Right cardiac atrium (tissue), 5 donors: ENCODE measurements around the gene MB21D2. TPM values are rescaled to one million over a fixed set of nuclear protein-coding genes. Genes with fewer than 3 reads are reported as not detected.

ENCODE experiments used
- ATAC-seq, 2 donors: fragments of 200-7000 bp; cut with Tn5 transposase; one replicate each; pipeline versions ENCODE4 v1.8.0 to v1.9.1; 2020; ENCODE audit warnings: moderate library complexity in 2 of 2, mild to moderate bottlenecking in 1 of 2
- DNase-seq, 3 donors: peaks; one replicate each; pipeline ENCODE4 v3.0.0-alpha.2; 2020
- H3K27ac ChIP-seq: one replicate; pipeline ENCODE4 v1.5.1; 2013; ENCODE audit warnings: mild to moderate bottlenecking, low read length, control low read depth, moderate library complexity
- H3K27me3 ChIP-seq: one replicate; pipeline ENCODE4 v1.6.1; 2013; ENCODE audit not compliant: control insufficient read depth, insufficient read depth
- H3K4me1 ChIP-seq: one replicate; pipeline ENCODE4 v1.6.1; 2013; ENCODE audit warnings: low read length; ENCODE audit not compliant: control insufficient read depth, insufficient read depth
- H3K4me3 ChIP-seq: one replicate; pipeline ENCODE4 v1.5.1; 2013; ENCODE audit warnings: low read length, control low read depth
- H3K9me3 ChIP-seq: one replicate; pipeline ENCODE4 v1.6.1; 2013; ENCODE audit warnings: low read length; ENCODE audit not compliant: control insufficient read depth
- WGBS: extraction: QIAGEN DNeasy Blood & Tissue Kit; methylation state at CpG from one replicate; pipeline ENCODE4 v1.1.7; 2013; 5-methylcytosine and 5-hydroxymethylcytosine counted together
- intact Hi-C, 4 donors: fragments of 100-400 bp; cut with DNase I; formaldehyde crosslinking; loops; one replicate each; pipeline versions ENCODE4 v1.11.0 to v1.14.0; 2022 to 2023
- polyA plus RNA-seq: library from polyadenylated mRNA; stranded (reverse); fragments of 200-250 nt; gene quantifications from one replicate; pipeline ENCODE4 v1.2.3, GENCODE V29; 2013
- total RNA-seq, 4 donors: library from RNA; stranded (reverse); fragmentation: NEBNext Ultra II Directional; extraction: Animal tissue kit (Norgen Biotek cat#: 25700); gene quantifications; one replicate each; pipeline ENCODE4 v1.2.1, GENCODE V29; 2021
- donor health status: healthy with polysubstance abuse.
- donor health status: DM: no; HTN: yes; CAD: no.
- donor health status: DM: no; HTN: no; CAD: no.
- donor health status: DM: no; HTN: yes; CAD: no; lungs with severe emphysema.
- donor health status: DM: yes; HTN: yes; CAD: no.

MB21D2 gene
- total and polyA plus RNA-seq, 5 donors: 1.3 to 3.9 (median 3.5) TPM

DNA sequence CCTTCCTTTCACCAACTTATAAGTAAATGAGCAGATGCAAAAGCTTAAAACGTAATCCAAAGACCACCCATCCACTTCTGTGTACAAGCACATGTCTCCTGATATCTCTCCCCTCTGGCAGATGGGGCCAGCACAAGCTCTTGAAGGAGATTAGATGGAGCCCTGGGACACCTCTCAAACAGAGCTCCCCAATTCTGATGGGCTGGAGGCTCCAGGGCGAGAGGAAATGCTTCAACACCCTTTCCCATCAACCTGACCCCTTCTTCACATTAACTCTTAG lies 73.2 kb downstream of the MB21D2 start:
- no peaks in the 10 kb centered on the region for H3K9me3 ChIP-seq
- no peaks in the 10 kb centered on the region for H3K27me3 ChIP-seq
- H3K4me1 ChIP-seq: peaks cover 5% of the 10 kb centered on the region
- no peak overlapping the region for H3K27ac ChIP-seq
- H3K4me3 ChIP-seq: no peak overlapping the region
- 61% methylated on average over 2 of the region's 2 CpGs for WGBS
- ATAC-seq (no peak), DNase-seq (no peak)
- intact Hi-C loops: no loop called here

DNA sequence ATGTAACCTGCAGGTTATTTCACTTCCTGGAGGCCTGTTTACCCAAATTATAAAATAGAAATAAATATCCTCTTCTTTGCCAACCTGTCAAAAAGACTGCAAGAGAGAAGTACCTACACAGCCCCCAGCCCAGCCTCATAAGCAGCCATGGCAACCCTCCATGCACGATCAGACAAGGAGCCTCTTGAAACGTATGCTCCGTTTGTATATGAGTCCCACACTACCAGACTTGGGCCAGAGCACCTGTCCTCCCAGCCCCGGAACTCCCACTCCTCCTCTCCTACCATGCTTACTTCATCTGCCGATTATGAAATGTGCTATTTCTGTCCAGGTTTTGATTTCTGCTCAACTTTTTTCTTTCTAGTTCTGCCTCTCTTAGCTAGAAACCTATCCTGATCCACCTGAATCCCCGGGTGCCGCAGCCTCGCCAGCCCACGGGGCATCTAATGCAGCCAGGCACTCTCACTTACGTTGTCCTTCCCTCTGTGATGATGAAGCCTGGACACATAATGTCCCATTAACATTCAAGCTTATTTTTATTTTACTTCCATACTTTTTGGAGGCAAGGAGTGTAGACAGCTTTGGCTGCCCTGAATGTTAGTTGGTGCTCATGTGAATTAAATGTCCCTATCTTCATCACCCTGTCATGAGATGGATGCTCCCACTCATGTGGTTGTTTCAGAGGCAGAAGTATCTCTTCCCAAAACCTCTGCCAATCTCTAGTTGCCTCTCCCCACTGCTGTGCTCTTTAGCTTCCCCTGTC lies 73.8 kb downstream of the MB21D2 start:
- no peaks in the 10 kb centered on the region for H3K27me3 ChIP-seq
- peaks cover 5% of the 10 kb centered on the region for H3K4me1 ChIP-seq
- H3K27ac ChIP-seq: no peak overlapping the region
- intact Hi-C loops: no loop called here
- DNase-seq: no peak
- 83% methylated on average over 10 of the region's 10 CpGs for WGBS
- no peak overlapping the region for H3K4me3 ChIP-seq
- ATAC-seq: no peak
- no peaks in the 10 kb centered on the region for H3K9me3 ChIP-seq

DNA sequence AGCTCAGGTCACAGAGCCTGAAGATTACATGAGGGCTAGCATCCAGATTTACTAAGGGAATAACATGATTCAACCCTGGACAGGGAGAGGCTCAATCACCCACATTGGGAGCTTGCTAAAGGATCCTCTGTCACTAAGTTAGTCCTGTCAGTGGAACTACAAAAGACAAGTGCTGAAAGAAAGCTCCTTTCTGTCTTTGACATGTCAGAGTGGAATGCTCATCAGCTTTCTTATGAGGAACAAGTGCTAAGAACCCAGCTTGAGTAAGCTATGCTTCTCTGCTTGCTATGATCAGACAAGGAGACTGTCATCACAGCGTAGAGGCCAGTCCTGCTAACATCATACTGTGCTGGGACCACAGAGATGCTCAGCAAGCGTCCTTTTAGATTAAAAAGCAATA lies 74.5 kb downstream of the MB21D2 start:
- DNase-seq: no peak
- ATAC-seq: no peak
- intact Hi-C loops: no loop called here
- H3K4me1 ChIP-seq: peaks cover 5% of the 10 kb centered on the region
- no peaks in the 10 kb centered on the region for H3K9me3 ChIP-seq
- 91% methylated on average over 2 of the region's 2 CpGs for WGBS
- H3K4me3 ChIP-seq: no peak overlapping the region
- H3K27me3 ChIP-seq: no peaks in the 10 kb centered on the region
- no peak overlapping the region for H3K27ac ChIP-seq

DNA sequence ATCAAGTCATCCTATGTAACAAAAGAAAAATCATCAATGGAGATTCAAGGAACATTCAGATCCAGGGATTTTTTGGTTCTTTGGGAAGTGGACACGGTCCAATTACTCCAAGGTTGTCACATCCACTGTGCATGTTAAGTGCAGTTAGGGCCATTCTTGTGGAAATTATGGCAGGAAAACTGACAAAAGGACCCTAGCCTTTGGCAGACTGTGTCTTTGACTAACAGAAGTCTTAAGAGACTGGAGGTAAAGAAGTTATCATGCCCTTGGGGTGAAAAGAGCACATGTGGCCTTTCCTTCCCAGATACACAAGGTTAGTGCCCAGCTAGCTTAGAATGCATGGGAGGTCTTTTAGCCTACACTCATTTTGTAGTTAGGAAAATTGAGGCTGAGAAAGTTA lies 74.9 kb downstream of the MB21D2 start:
- Histone ChIP-seq H3K4me1 (peaks cover 5% of the 10 kb centered on the region), H3K9me3 (no peaks in the 10 kb centered on the region), H3K4me3 (no peak overlapping the region), H3K27me3 (no peaks in the 10 kb centered on the region), H3K27ac (no peak overlapping the region)
- 91% methylated on average over 1 of the region's 1 CpG for WGBS
- no peak for ATAC-seq
- DNase-seq: no peak
- intact Hi-C loops: no loop called here

DNA sequence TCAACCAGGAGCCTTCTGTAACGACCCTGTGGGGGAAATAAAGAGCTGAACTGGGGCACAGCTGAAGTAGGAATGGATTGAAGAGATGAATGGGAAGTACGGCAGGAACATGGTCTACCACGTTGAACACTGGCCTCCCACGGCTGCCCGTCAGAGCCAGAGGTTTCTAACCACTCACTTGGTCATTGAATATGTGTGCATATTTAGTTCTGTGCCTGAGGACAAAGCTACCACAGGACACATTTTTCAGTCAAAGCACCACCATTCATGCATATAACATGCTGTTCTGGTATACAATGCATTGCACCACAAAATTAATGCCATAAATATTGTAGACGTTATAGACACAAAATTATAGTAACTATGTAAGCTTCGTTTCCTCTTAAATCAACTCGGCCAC lies 75.5 kb downstream of the MB21D2 start:
- no peaks in the 10 kb centered on the region for H3K9me3 ChIP-seq
- no peak overlapping the region for H3K27ac ChIP-seq
- no peak overlapping the region for H3K4me3 ChIP-seq
- DNase-seq: no peak
- H3K27me3 ChIP-seq: no peaks in the 10 kb centered on the region
- intact Hi-C loops: no loop called here
- WGBS: 83% methylated on average over 8 of the region's 8 CpGs
- peaks cover 8% of the 10 kb centered on the region for H3K4me1 ChIP-seq
- no peak for ATAC-seq

DNA sequence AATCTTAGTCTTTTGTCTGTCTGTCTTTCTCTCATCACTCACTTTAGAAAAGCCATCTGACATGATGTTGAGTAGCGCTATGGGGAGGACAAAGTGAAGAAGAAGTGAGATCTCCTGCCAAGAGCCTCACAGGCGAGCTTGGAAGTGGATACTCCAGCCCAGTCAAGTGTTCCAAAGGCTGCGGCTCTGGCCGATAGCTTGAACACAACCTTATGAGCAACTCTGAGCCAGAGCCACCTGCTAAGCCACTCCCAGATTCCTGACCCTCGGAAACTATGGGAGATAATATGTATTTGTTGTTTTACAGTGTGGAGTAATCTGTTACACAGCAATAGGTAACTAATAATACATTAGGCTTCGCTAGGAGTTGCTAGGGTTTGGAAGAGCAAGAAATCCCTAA lies 76.2 kb downstream of the MB21D2 start:
- ATAC-seq: no peak
- intact Hi-C loops: no loop called here
- 89% methylated on average over 6 of the region's 6 CpGs for WGBS

DNA sequence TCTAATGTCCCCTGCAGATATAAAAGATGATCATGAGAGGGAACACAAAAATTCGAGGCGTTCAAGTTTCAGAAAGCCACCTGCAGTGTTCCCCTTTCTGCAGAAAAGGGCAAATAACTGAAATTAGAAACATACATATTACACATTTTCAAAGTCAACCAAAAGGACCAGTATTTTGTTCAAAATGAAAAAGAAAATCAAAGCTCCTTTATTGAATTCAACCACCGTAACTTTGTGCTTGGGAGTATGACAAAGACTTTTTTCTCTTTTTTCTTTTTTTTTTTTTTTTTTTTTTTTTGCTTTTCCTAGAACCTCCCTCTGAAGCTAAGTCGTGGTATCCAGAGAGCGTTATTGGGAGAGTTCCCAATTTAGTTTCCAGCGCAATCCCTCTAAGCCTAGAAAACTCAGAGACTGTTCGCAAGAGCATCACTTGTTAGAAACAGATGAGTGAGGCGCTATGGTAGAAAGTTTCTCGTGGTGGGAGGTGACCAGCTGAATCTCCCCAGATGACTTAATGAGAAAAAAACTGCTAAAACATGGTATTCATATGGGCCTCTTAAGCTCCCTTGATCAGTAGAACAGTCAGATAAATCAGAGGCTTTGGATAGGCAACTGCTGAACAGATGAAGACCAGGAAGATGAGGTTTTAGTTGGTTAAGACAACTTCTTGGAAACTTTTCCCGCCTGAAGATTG lies 77.4 kb downstream of the MB21D2 start:
- WGBS: 91% methylated on average over 10 of the region's 10 CpGs
- Histone ChIP-seq H3K4me1 (peaks cover 10% of the 10 kb centered on the region), H3K27me3 (no peaks in the 10 kb centered on the region), H3K27ac (no peak overlapping the region), H3K9me3 (no peaks in the 10 kb centered on the region), H3K4me3 (no peak overlapping the region)
- no peak for ATAC-seq
- no peak for DNase-seq
- intact Hi-C loops: no loop called here

More for the DNA sequence above, 76.2 kb downstream of the MB21D2 start:
- Histone ChIP-seq H3K4me3 (no peak overlapping the region), H3K4me1 (peaks cover 9% of the 10 kb centered on the region), H3K9me3 (no peaks in the 10 kb centered on the region), H3K27me3 (no peaks in the 10 kb centered on the region), H3K27ac (no peak overlapping the region)
- no peak for DNase-seq

DNA sequence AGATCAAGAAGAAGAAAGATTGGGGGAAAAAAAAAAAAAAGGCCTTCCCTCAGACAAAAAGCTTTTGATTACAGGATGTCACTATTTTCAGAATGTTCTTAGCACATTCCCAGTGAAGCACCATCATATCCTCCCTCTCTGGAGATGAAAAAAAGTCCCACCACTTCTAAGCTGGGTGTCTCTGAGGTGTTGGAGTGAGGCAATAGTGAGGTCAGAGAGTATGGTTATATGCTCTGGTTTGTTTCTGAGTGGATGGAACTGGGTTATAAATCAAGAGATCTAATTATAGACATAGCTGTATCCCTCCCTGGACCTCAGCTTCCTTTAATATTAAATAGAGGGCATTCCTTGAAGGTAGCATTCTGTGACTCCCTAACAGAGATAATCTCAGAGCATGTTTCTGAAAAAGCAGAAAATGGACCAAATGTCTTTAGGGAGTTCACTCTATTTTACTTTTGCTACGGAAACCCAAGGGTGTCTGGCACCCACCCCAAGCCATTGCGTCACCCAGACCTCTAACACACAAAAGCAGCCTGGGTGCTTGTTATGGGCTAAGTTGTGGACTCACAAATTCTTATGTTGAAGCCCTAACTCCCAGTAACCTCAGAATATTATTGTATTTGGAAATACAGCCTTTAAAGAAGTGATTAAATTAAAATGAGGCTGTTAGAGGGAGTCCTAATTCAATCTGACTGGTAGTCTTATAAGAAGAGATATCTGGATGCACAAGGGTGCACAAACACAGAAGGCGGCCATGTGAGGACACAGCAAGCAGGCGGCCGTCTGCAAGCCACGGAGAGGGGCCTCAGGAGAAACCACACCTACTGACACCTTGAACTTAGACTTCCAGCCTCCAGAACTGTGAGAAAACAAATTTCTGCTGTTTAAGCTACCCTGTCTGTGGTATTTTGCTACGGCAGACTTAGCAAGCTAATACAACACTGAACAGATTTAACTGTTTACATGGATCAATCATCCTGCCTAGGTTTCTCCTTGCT lies 81.5 kb downstream of the MB21D2 start:
- H3K4me1 ChIP-seq: peaks cover 10% of the 10 kb centered on the region
- intact Hi-C loops: loop anchor here in 1 of 4 donors (10.0 kb wide), 1 partner anchor 79 kb away; the partner anchor contains the start of gene MB21D2
- ATAC-seq: peak; percentile 66 to 74

DNA sequence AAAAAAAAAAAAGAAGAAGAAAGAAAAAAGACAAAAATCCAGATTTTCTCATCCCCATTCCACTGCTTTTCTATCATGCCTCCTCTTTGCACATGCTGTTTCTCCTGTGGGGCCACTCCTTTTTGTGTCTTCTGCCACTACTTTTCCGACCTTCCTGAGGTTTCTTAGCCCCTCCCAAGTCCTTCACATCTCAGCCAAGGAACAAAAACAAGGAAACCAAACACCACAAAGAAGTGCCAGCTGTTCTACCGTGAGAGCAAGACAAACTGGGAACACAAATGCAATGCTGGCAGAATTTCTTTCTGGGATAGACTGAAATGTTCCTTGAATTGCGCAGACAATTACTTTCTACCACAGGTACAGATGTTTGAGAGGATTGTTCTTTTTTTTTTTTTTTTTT lies 83.2 kb downstream of the MB21D2 start:
- no peak overlapping the region for H3K4me3 ChIP-seq
- peaks cover 10% of the 10 kb centered on the region for H3K4me1 ChIP-seq
- intact Hi-C loops: loop anchor here in 1 of 4 donors (10.0 kb wide), 1 partner anchor 80 kb away; the partner anchor contains the start of gene MB21D2
- no peak overlapping the region for H3K27ac ChIP-seq
- ATAC-seq (no peak), DNase-seq (no peak)
- H3K9me3 ChIP-seq: no peaks in the 10 kb centered on the region
- 62% methylated on average over 3 of the region's 3 CpGs for WGBS
- no peaks in the 10 kb centered on the region for H3K27me3 ChIP-seq

More for the DNA sequence above, 81.5 kb downstream of the MB21D2 start:
- H3K27me3 ChIP-seq: no peaks in the 10 kb centered on the region
- H3K27ac ChIP-seq: peak overlapping the region; percentile 42
- no peak overlapping the region for H3K4me3 ChIP-seq
- H3K9me3 ChIP-seq: no peaks in the 10 kb centered on the region
- WGBS: 59% methylated on average over 7 of the region's 7 CpGs
- peak; percentile 70 to 83 (median 71) for DNase-seq

DNA sequence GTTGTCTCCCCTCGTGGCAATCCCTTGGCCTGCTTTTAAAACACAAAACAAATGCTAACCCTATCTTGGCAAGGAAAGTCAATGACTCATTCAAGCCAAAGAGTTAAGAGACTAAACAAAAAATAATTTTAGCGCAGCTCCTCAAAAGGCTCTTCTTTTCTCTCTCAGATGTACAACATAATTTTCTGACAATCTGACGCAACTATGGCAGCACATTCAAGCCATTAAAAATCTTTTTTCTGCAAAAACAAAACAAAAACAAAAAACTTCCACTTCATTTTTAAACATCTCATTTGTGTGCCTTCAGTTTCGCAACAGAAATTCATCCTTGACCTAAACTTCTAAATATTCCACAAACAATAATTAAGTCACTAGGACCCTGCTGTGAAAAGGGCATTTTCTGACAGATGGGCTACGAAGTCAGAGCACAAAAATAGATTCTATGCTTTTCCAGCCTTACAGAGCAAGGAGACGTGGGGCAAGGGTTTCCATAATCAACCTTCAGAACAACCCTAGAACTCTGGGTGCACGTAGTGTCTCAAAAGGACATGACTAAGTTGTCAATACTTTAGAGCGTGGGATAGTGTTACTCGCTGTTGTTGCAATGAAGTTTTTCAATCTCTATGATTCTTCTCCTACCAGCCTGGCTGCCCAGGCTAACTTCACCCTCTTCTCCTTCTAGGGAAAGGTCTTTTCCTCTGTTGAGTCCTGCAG lies 84.3 kb downstream of the MB21D2 start:
- Histone ChIP-seq H3K9me3 (no peaks in the 10 kb centered on the region), H3K27ac (peak overlapping the region; percentile 59), H3K4me1 (peaks cover 10% of the 10 kb centered on the region), H3K27me3 (no peaks in the 10 kb centered on the region), H3K4me3 (no peak overlapping the region)
- intact Hi-C loops: loop anchor here in 1 of 4 donors (10.0 kb wide), 1 partner anchor 81 kb away; the partner anchor contains the start of gene MB21D2
- DNase-seq (no peak), ATAC-seq (peak in 1 of 2 donors; percentile 42)
- 46% methylated on average over 9 of the region's 9 CpGs for WGBS
